GM19463 (cell line): ENCODE results near the gene MIXL1.
"Not testable (repeated sequence)": the region's sequence is repeated elsewhere in the genome, so short reads cannot be mapped to it uniquely, and the experiment has no call there.

Experiments used
- ATAC-seq: cut with Tn5 transposase; IDR thresholded peaks from one replicate; pipeline ENCODE4 v1.9.1; 2021; ENCODE audit warnings: mild to moderate bottlenecking, moderate library complexity; ENCODE audit not compliant: unreplicated experiment

Gene MIXL1

DNA sequence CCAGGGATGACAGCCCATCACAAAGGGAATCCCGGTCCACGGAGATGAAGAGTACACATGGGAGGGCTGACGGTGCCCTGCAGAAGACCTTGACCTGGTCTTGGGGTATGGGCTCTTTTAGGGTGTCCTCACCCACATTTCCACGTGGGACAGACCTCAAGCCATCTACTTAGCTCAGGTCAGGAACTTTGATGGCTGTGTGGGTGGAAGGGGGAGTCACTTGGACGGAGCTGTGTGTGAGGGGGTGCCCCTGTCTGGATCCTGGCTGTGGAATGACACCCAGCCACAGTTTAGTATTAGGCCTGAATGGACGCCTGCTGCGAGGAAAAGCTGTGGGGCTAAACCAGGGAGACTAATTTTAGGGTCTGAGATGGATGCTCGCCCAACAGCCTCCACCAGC lies 10.9 kb upstream of the MIXL1 start:
- ATAC-seq, result no peak

GRCh38 chr1:226215239-226215638 lies 8.2 kb upstream of the MIXL1 start:
- no peak for ATAC-seq

GRCh38 chr1:226216056-226216455 lies 7.4 kb upstream of the MIXL1 start:
- no peak for ATAC-seq

DNA sequence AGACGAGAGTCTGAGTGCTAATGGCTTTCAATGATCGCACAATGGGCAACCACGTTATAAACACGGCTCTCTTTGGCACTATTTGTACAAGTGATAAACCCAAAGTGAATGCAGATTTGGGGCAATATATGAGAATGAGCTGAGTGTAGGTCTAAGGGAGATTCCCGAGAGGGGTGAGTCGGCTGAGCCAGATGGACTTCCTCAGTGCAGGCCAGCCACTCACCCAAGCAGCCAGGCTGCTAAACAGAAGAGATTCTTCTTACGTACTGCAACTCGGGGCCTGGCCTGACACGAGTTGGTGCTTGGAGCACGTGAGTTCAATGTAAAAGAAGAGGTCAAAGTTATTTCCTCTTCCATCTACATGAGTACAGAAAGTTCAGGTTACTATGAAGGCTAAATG lies 6.2 kb upstream of the MIXL1 start:
- no peak for ATAC-seq

DNA sequence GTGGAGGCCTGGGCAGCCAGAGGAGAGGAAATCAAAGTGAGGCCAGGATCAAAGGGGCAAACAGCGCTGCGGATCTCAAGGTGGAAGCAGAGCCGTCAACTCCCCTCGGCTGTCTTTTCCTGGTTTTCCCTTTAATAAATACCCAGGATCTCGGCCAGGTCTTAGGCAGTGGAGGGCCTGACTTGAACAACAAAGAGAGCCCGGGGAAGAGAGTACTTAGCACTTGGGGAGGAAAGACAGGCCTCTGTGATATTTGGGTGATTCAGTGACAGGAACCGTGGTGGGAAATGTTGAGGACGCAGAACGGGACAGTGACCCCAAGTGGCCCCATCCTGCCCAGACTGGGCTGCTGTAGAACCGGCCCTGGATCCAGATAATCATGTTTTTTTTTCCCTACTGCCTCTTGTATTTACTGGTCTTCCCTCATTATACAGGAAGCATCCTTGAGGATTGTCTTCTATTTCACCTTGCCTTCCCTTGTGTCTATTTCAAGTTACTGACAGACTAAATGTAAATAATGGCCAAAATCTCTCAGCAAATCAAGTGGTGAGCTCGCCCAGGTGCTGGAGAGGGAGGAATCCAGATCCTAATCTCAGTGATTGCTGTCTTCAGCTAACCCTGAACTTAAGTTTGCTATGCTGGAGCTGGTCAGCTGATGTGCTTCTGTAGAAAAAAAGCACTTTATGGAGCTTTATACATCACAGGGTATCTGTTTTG lies 2.8 kb upstream of the MIXL1 start:
- no peak for ATAC-seq

DNA sequence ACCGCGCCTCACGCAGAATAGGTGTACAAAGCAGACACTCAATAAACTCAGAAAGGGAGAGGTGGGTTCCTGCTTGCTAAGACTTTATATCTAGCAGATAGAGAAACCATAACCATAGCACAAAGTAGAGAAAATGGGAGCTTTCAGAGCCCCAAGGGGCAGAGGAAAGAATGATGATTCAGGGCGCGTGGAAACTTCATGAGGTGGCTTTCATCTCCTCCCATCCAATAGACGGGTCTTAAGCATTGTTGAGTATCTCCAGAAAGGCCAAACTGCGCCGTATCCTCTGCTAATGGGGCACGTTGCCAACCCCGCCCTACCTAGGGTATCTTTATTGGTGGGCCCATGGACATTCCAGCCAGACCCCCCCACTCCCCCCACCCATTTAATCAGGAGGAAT lies 778 bp upstream of the MIXL1 start:
- no peak for ATAC-seq

DNA sequence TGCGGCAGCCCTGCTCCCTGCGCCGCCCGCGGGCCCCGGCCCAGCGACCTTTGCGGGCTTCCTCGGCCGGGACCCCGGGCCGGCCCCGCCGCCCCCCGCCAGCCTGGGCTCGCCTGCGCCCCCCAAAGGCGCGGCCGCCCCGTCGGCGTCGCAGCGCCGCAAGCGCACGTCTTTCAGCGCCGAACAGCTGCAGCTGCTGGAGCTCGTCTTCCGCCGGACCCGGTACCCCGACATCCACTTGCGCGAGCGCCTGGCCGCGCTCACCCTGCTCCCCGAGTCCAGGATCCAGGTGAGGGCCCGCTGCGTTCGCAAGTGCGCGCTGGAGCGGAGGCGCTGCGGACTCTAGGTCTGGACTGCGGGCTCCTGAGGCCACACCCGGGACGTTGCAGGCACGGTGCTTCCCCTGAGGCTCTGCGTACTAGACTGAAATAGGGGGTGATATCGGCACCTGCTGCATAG lies 351 bp downstream of the MIXL1 start:
- ATAC-seq, result peak; percentile 73

DNA sequence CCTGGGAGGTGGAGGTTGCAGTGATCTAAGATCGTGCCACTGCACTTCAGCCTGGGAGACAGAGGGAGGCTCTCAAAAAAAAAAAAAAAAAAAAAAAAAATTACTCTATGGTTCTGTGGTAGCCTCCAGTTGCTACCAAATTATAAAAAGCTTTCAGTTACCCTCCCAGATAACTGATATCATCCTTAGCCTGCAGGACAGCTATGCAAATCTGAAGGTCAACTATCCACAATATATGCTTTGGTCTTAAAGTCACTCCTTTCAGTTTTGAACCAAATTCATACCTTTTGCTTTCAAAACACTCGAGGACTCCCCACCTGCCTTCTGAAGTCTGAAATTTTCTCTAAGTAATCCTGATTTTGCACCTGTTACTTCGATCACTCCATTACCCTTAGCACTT lies 3.1 kb downstream of the MIXL1 start:
- no peak for ATAC-seq

DNA sequence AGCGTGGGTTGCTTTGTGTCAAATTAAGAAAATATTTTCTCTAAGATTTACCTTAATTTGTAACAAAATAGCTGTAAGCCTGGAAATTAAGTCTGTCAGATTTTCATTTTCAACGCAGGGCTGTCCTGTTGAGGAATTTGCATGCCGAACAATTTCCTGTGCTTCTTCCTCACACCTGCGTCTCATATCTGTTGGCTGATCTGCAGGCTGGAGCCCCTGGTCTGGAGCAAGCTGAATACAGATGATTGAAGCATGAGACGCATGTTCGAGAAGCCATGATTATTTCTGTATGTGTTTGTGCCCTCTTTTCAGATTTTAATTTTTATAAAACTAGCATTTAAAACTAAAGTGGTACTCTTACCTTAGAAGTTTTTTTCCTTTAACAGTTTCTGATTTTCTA lies 9.8 kb downstream of the MIXL1 start:
- peak; percentile 65 for ATAC-seq

DNA sequence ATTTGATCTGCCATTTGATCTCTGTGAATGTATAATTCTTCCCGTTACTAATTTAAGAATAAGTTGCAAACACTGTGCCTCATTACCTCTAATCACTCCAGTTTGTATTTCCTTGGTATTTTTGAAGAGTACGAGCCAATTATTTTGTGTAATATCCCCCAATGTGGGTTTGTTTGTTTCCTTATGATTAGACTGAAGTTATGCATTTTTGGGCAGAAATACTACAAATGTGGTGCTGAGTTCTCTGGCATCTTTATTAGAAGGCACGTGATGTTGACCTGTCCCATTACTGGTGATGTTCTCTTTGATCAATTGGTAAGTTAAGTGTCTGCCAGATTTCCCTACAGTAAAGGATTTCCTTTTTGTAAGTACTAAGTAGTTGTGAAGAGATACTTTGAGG lies 10.3 kb downstream of the MIXL1 start:
- ATAC-seq, result no peak

DNA sequence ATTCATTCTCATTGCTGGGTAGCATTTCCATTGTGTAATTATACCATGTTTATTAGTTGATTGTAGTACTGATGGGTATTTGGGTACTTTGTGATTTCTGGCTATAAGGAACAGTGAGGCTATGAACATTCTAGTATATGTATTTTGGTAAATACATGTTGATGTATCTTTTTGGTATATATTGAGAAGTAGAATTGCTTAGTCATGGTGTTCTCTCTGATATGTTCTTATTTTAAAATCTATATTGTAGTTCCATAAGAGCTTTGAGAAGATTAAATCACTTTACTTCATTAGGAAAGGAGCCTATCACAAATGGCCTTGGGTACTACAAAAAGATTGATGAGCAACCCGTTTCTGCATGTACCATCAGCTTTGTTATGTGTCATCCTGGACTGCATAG lies 13.4 kb downstream of the MIXL1 start:
- ATAC-seq, result no peak

GRCh38 chr1:226239421-226239820 lies 16.0 kb downstream of the MIXL1 start:
- no peak for ATAC-seq

DNA sequence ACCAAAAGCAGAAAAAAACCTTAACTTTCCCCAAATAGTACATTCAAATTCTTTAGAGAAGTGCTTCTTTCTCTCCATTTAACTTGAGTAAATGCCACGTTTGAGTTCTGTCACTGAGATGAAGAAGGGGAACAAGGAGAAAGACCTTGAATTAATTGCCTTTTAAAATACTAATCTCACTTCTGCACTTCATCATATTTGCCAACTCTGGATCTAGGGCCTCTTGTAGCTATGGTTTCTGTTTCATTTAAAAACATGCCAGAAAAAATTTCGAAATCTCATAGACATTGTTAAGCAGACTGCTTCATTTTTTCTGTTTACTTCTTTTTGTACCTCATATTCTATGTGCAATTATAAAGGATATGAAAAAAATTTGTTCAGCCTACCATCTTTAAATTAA lies 24.6 kb downstream of the MIXL1 start:
- no peak for ATAC-seq

- ATAC-seq, result no peak
Measured at GRCh38 chr1:226248796-226249195, 25.3 kb downstream of the MIXL1 start.

GRCh38 chr1:226250511-226250910 lies 27.0 kb downstream of the MIXL1 start:
- ATAC-seq, result no peak

- not testable (repeated sequence) for ATAC-seq
Measured at GRCh38 chr1:226252841-226253240, 29.4 kb downstream of the MIXL1 start.

- ATAC-seq, result no peak
Measured at GRCh38 chr1:226253933-226254332, 30.5 kb downstream of the MIXL1 start.

DNA sequence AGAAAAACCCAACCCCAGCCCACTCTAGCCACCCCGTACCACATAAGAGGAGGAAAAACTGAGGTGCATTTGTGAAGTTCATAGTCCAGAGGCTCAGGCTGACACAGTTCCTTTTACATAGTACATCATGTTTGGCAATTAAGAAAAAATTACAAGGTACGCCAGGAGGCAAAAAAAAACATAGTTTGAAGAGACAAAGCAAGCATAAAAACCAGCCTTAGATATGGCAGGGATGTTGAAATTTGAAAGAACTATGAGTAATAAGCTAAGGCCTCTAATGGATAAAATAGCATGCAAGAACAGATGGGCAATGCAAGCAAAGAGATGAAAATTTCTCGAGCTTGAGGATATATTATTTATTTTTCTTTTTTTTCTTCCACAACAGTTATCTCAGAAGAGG lies 31.9 kb downstream of the MIXL1 start:
- no peak for ATAC-seq

- no peak for ATAC-seq
Measured at GRCh38 chr1:226261818-226262217, 38.4 kb downstream of the MIXL1 start.

GRCh38 chr1:226268421-226269124 lies 45.1 kb downstream of the MIXL1 start:
- ATAC-seq, result no peak

DNA sequence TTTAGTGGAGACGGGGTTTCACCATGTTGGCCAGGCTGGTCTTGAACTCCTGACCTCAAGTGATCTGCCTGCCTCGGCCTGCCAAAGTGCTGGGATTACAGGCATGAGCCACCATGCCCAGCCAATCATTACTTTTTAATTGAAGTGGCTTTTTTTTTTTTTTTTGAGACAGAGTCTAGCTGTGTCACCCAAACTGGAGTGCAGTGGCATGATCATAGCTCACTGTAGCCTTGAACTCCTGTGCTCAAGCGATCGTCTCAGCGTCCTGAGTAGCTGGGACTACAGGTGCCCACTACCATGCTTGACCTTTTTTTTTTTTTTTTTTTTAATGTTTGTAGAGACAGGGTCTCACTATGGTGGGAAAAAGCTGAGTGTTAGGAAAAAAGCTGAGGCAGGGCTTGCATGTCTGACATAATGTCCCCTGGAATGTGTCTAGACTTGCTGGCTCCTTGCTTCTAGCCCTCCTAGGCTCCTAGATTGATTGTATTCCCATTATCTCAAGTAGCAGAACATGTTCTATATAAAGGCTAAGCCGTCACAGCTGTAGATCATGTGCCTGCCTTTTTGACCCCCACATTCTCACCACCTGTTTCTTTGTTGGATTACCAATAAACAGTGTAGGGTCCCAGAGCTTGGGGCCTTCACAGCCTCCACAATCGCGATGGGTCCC lies 48.9 kb downstream of the MIXL1 start:
- not testable (repeated sequence) for ATAC-seq

DNA sequence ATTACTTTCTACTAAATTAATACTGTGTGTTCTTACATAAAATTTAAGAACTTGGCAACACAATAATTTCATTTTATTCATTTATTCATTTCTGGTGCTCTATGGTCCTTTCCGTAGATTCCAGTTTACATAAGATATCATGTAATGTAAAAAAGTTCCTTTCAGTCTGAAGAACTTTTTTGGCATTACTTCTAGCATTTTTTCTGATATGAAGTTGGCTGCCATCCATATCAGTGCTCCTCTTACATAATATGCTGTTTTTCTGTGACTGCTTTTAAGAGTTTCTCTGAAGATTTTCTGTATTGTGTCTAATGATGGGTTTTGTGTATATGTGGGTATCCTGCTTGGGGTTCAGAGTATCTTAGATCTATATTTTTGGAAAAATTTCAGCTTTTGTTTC lies 50.7 kb downstream of the MIXL1 start:
- ATAC-seq, result no peak
